Naive thymus-derived CD8-positive, alpha-beta T cell (primary cell): ENCODE measurements around the gene ZCCHC17. TPM values are rescaled to one million over a fixed set of nuclear protein-coding genes. Genes with fewer than 3 reads are reported as not detected.
A peak's percentile ranks its signal among the peaks of the same experiment; 100 is the strongest.
"Not testable (repeated sequence)": the region's sequence is repeated elsewhere in the genome, so short reads cannot be mapped to it uniquely, and the experiment has no call there.

Source experiments
- ATAC-seq, 2 donors: fragments of 150-1000 bp; cut with Tn5 transposase in 1 of 2; sonication (Bioruptor Pico), chemical (Tn5 transposase) in 1 of 2; 1 replicate in 1 of 2; 2 replicates in 1 of 2; pipeline ENCODE4 v1.10.0; 2021; ENCODE audit warnings: mild to moderate bottlenecking in 2 of 2, moderate library complexity in 2 of 2
- POLR2A ChIA-PET: fragments of 350-600 bp; sonication (Branson Sonifier 250); formaldehyde crosslinking; loops from one replicate; lab custom pipeline; 2021; ENCODE audit warnings: antibody characterized with exemption; lab: Charles Lee
- DNase-seq, 10 donors: peaks; one replicate each; pipeline versions ENCODE4 v3.0.0 to v3.0.0-alpha.2; 2020 to 2022
- H3K27ac Mint-ChIP-seq, 10 donors: one replicate each; pipeline ENCODE4 v1.8.0; 2020 to 2022; ENCODE audit warnings: mild to moderate bottlenecking in 10 of 10, mixed read lengths in 10 of 10, moderate library complexity in 4 of 10, inconsistent platforms in 1 of 10
- H3K27me3 Mint-ChIP-seq, 5 donors: one replicate each; pipeline ENCODE4 v1.8.0; 2021 to 2022; ENCODE audit warnings: mixed read lengths in 5 of 5
- H3K36me3 Mint-ChIP-seq, 3 donors: one replicate each; pipeline ENCODE4 v1.8.0; 2020 to 2022; ENCODE audit warnings: mixed read lengths in 3 of 3, mild to moderate bottlenecking in 2 of 3, inconsistent platforms in 1 of 3
- H3K4me1 Mint-ChIP-seq, 4 donors: one replicate each; pipeline ENCODE4 v1.8.0; 2021 to 2022; ENCODE audit warnings: mixed read lengths in 4 of 4
- H3K4me3 Mint-ChIP-seq, 10 donors: one replicate each; pipeline ENCODE4 v1.8.0; 2020 to 2022; ENCODE audit warnings: mild to moderate bottlenecking in 10 of 10, mixed read lengths in 10 of 10, moderate library complexity in 6 of 10, inconsistent platforms in 1 of 10
- H3K9me3 Mint-ChIP-seq, 9 donors: one replicate each; pipeline ENCODE4 v1.8.0; 2020 to 2022; ENCODE audit warnings: mixed read lengths in 9 of 9, mild to moderate bottlenecking in 3 of 9, inconsistent platforms in 1 of 9, moderate library complexity in 1 of 9
- polyA plus RNA-seq, 3 donors: library from polyadenylated mRNA; unstranded; fragments of 300-500 nt; fragmentation: Illumina TruSeq; gene quantifications; one replicate each; pipeline ENCODE4 v1.2.3, GENCODE V29; 2021
- total RNA-seq, 8 experiments: library from RNA in 2 of 8; stranded (reverse) in 2 of 8; gene quantifications; one replicate each; pipeline ENCODE4 v1.2.3 and lab custom pipeline; 2021 to 2026

Gene ZCCHC17
- total and polyA plus RNA-seq, 5 experiments from 2014 or later, result 19.0 to 48.2 (median 39.5) TPM

- Mint-ChIP-seq H3K27ac (peak overlapping the region in 1 of 10 donors; percentile 92), H3K36me3 (peaks cover 5 to 91% (median 25%) of the 10 kb centered on the region in 3 donors), H3K4me1 (peaks cover 0 to 16% (median 11%) of the 10 kb centered on the region in 4 donors)
- H3K9me3 Mint-ChIP-seq, ATAC-seq, H3K4me3 Mint-ChIP-seq, DNase-seq, POLR2A ChIA-PET, H3K27me3 Mint-ChIP-seq: not testable (repeated sequence)
Measured at GRCh38 chr1:31282426-31282825, 14.4 kb upstream of the ZCCHC17 start.

GRCh38 chr1:31287791-31288190 is 9.0 kb upstream of the ZCCHC17 start:
- H3K27me3 Mint-ChIP-seq, DNase-seq, H3K4me3 Mint-ChIP-seq, POLR2A ChIA-PET, H3K27ac Mint-ChIP-seq, ATAC-seq, H3K9me3 Mint-ChIP-seq: not testable (repeated sequence)
- Mint-ChIP-seq H3K4me1 (peaks cover 0 to 12% (median 7%) of the 10 kb centered on the region in 4 donors), H3K36me3 (peaks cover 1 to 92% (median 16%) of the 10 kb centered on the region in 3 donors)

GRCh38 chr1:31289021-31289420 is 7.8 kb upstream of the ZCCHC17 start:
- Mint-ChIP-seq H3K4me3 (no peak overlapping the region), H3K9me3 (no peaks in the 10 kb centered on the region), H3K27ac (peak overlapping the region in 1 of 10 donors; percentile 2), H3K27me3 (no peaks in the 10 kb centered on the region), H3K4me1 (peaks cover 0 to 18% (median 12%) of the 10 kb centered on the region in 4 donors), H3K36me3 (peaks cover 4 to 93% (median 16%) of the 10 kb centered on the region in 3 donors)
- ATAC-seq, result no peak
- POLR2A ChIA-PET, result no interaction called here
- no peak for DNase-seq

- peak overlapping the region in 1 of 10 donors; percentile 89 for H3K27ac Mint-ChIP-seq
- no peak for DNase-seq
Measured at GRCh38 chr1:31295874-31296485, 852 bp upstream of the ZCCHC17 start.

GRCh38 chr1:31297277-31298247 is 730 bp downstream of the ZCCHC17 start:
- Mint-ChIP-seq H3K4me3 (no peak overlapping the region), H3K27ac (no peak overlapping the region), H3K36me3 (peaks cover 3 to 26% (median 4%) of the 10 kb centered on the region in 3 donors), H3K27me3 (no peaks in the 10 kb centered on the region), H3K4me1 (peaks cover 18 to 47% (median 25%) of the 10 kb centered on the region in 4 donors), H3K9me3 (no peaks in the 10 kb centered on the region)
- POLR2A ChIA-PET, result interaction anchor here (1.1 kb wide), 1 partner anchor 579 kb away, joined by 4 read pairs; no protein-coding TSS in a partner anchor
- DNase-seq (peak in 3 of 10 donors; percentile 3 to 15 (median 6)), ATAC-seq (no peak)

More at GRCh38 chr1:31295874-31296485, 852 bp upstream of the ZCCHC17 start:
- no peak overlapping the region for H3K4me3 Mint-ChIP-seq
- POLR2A ChIA-PET, result interaction anchor here (1.1 kb wide), 1 partner anchor 577 kb away, joined by 4 read pairs; no protein-coding TSS in a partner anchor
- peaks cover 4 to 34% (median 8%) of the 10 kb centered on the region in 3 donors for H3K36me3 Mint-ChIP-seq
- no peaks in the 10 kb centered on the region for H3K9me3 Mint-ChIP-seq
- no peak for ATAC-seq
- H3K27me3 Mint-ChIP-seq, result no peaks in the 10 kb centered on the region
- peaks cover 16 to 39% (median 23%) of the 10 kb centered on the region in 4 donors for H3K4me1 Mint-ChIP-seq

GRCh38 chr1:31299365-31299764 is 2.5 kb downstream of the ZCCHC17 start:
- POLR2A ChIA-PET, result no interaction called here
- Mint-ChIP-seq H3K4me3 (peak overlapping the region in 7 of 10 donors; percentile 0 to 44 (median 7)), H3K27me3 (no peaks in the 10 kb centered on the region), H3K27ac (peak overlapping the region in 1 of 10 donors; percentile 16), H3K9me3 (no peaks in the 10 kb centered on the region), H3K4me1 (peaks cover 9 to 43% (median 30%) of the 10 kb centered on the region in 4 donors), H3K36me3 (peaks cover 0 to 17% (median 0%) of the 10 kb centered on the region in 3 donors)
- ATAC-seq (no peak), DNase-seq (no peak)

GRCh38 chr1:31300193-31300592 is 3.4 kb downstream of the ZCCHC17 start:
- peak overlapping the region in 3 of 10 donors; percentile 39 to 67 (median 54) for H3K27ac Mint-ChIP-seq
- no peaks in the 10 kb centered on the region for H3K27me3 Mint-ChIP-seq
- POLR2A ChIA-PET, result no interaction called here
- peaks cover 9 to 45% (median 28%) of the 10 kb centered on the region in 4 donors for H3K4me1 Mint-ChIP-seq
- no peaks in the 10 kb centered on the region for H3K9me3 Mint-ChIP-seq
- H3K4me3 Mint-ChIP-seq, result peak overlapping the region in 1 of 10 donors; percentile 34
- ATAC-seq (no peak), DNase-seq (no peak)
- H3K36me3 Mint-ChIP-seq, result peaks cover 0 to 16% (median 4%) of the 10 kb centered on the region in 3 donors

- ATAC-seq, result no peak
- Mint-ChIP-seq H3K4me3 (no peak overlapping the region), H3K4me1 (peaks cover 11 to 47% (median 33%) of the 10 kb centered on the region in 4 donors), H3K36me3 (peaks cover 0 to 27% (median 5%) of the 10 kb centered on the region in 3 donors), H3K9me3 (no peaks in the 10 kb centered on the region), H3K27ac (peak overlapping the region in 1 of 10 donors; percentile 28), H3K27me3 (no peaks in the 10 kb centered on the region)
- DNase-seq, result no peak
- POLR2A ChIA-PET, result interaction anchor here (0.7 kb wide), 1 partner anchor 51 kb away, joined by 3 read pairs; no protein-coding TSS in a partner anchor
Measured at GRCh38 chr1:31302709-31303441, 6.0 kb downstream of the ZCCHC17 start.

- Mint-ChIP-seq H3K36me3 (peaks cover 7 to 47% (median 20%) of the 10 kb centered on the region in 3 donors), H3K9me3 (no peaks in the 10 kb centered on the region), H3K4me1 (peaks cover 11 to 27% (median 23%) of the 10 kb centered on the region in 4 donors), H3K27me3 (no peaks in the 10 kb centered on the region), H3K4me3 (no peak overlapping the region), H3K27ac (no peak overlapping the region)
- no peak for ATAC-seq
- POLR2A ChIA-PET, result no interaction called here
- no peak for DNase-seq
Measured at GRCh38 chr1:31306278-31306677, 9.4 kb downstream of the ZCCHC17 start.

- H3K4me1 Mint-ChIP-seq, result peaks cover 8 to 25% (median 17%) of the 10 kb centered on the region in 4 donors
- POLR2A ChIA-PET, result no interaction called here
- peaks cover 8 to 55% (median 34%) of the 10 kb centered on the region in 3 donors for H3K36me3 Mint-ChIP-seq
- H3K9me3 Mint-ChIP-seq, result no peaks in the 10 kb centered on the region
- no peak overlapping the region for H3K4me3 Mint-ChIP-seq
- DNase-seq (no peak), ATAC-seq (no peak)
- H3K27ac Mint-ChIP-seq, result peak overlapping the region in 1 of 10 donors; percentile 33
- no peaks in the 10 kb centered on the region for H3K27me3 Mint-ChIP-seq
Measured at GRCh38 chr1:31308036-31308435, 11.2 kb downstream of the ZCCHC17 start.

GRCh38 chr1:31310198-31310597 is 13.4 kb downstream of the ZCCHC17 start:
- POLR2A ChIA-PET, result no interaction called here
- ATAC-seq (no peak), DNase-seq (no peak)
- H3K27ac Mint-ChIP-seq, result no peak overlapping the region
- no peak overlapping the region for H3K4me3 Mint-ChIP-seq
- H3K9me3 Mint-ChIP-seq, result no peaks in the 10 kb centered on the region
- H3K27me3 Mint-ChIP-seq, result no peaks in the 10 kb centered on the region
- peaks cover 8 to 68% (median 39%) of the 10 kb centered on the region in 3 donors for H3K36me3 Mint-ChIP-seq
- peaks cover 8 to 17% (median 11%) of the 10 kb centered on the region in 4 donors for H3K4me1 Mint-ChIP-seq

- Mint-ChIP-seq H3K27me3 (no peaks in the 10 kb centered on the region), H3K4me1 (peaks cover 0 to 8% (median 2%) of the 10 kb centered on the region in 4 donors), H3K27ac (no peak overlapping the region), H3K9me3 (no peaks in the 10 kb centered on the region), H3K36me3 (peaks cover 5 to 89% (median 50%) of the 10 kb centered on the region in 3 donors), H3K4me3 (no peak overlapping the region)
- DNase-seq (no peak), ATAC-seq (no peak)
- POLR2A ChIA-PET, result no interaction called here
Measured at GRCh38 chr1:31315902-31316301, 19.1 kb downstream of the ZCCHC17 start.
